Cardiac muscle cell (in vitro differentiated cells and primary cell): Measurements from ENCODE around the gene MTRF1. TPM values are rescaled to one million over a fixed set of nuclear protein-coding genes. Genes with fewer than 3 reads are reported as not detected.
A peak's percentile ranks its signal among the peaks of the same experiment; 100 is the strongest.

ENCODE experiments used
- DNase-seq, 2 donors: peaks; one replicate each; pipeline versions ENCODE4 v3.0.0 to v3.0.0-alpha.2; 2010 to 2017; ENCODE audit warnings: low read depth in 1 of 2, low spot score in 1 of 2
- H3K27ac ChIP-seq: fragments of 200-600 bp; sonication (generic); 2 replicates; pipeline ENCODE4 v1.5.1; 2016
- H3K27me3 ChIP-seq: fragments of 200-600 bp; sonication (generic); 2 replicates; pipeline ENCODE4 v1.6.0; 2016; ENCODE audit warnings: control low read depth
- H3K36me3 ChIP-seq: fragments of 200-600 bp; sonication (generic); 2 replicates; pipeline ENCODE4 v1.5.1; 2016; ENCODE audit warnings: control low read depth
- H3K4me1 ChIP-seq: fragments of 200-600 bp; sonication (generic); 2 replicates; pipeline ENCODE4 v1.8.1; 2017; ENCODE audit warnings: low read depth, mild to moderate bottlenecking, mixed run types
- H3K4me3 ChIP-seq: fragments of 200-600 bp; sonication (generic); 2 replicates; pipeline ENCODE4 v1.5.1; 2016; ENCODE audit warnings: mild to moderate bottlenecking
- H3K9me3 ChIP-seq: fragments of 200-600 bp; sonication (generic); 2 replicates; pipeline ENCODE4 v1.5.1; 2017; ENCODE audit warnings: low read depth, mild to moderate bottlenecking, control low read depth
- polyA plus RNA-seq: library from polyadenylated mRNA; unstranded; fragments of >200 nt; fragmentation: Nextera tagmentation; extraction: Ambion mirVana; gene quantifications from 2 replicates; pipeline ENCODE4 v1.2.1, GENCODE V29; 2016
- total RNA-seq: library from RNA; depleted of rRNA; stranded (reverse); fragments of >200 nt; gene quantifications from 2 replicates; pipeline ENCODE4 v1.2.3, GENCODE V29; 2016
- TF ChIP-seq, protein P1 (sequence below): IDR thresholded peaks from 2 replicates; pipeline ENCODE4 v1.5.1; 2012; ENCODE audit warnings: low read depth, mild to moderate bottlenecking, low read length

The MTRF1 gene
- total and polyA plus RNA-seq, 2 experiments from 2014 or later: 8.4 to 11.0 TPM

DNA sequence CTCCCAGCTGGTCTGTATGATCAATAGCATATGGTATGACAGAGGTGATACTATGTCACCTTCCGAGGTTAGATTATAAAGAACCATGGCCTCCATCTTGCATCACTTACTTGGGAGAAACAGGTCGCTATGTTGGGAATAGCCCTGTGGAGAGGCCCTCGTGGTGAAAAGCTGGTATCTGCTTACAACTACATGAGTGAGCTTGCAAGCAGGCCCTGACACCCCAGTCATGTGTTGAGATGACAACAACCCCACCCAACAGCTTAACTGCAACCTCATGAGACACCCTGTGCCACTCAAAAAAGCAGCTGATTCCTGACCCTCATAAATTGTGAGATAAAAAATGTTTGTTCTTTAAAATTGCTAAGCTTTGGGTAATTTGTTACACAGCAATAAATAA is 18.8 kb downstream of the MTRF1 start:
- peaks cover 3% of the 10 kb centered on the region for H3K36me3 ChIP-seq
- H3K27me3 ChIP-seq: no peaks in the 10 kb centered on the region
- DNase-seq: peak; percentile 0 to 5
- no peaks in the 10 kb centered on the region for H3K9me3 ChIP-seq
- H3K4me3 ChIP-seq: no peak overlapping the region
- no peak overlapping the region for H3K27ac ChIP-seq
- TF ChIP-seq, protein P1, sequence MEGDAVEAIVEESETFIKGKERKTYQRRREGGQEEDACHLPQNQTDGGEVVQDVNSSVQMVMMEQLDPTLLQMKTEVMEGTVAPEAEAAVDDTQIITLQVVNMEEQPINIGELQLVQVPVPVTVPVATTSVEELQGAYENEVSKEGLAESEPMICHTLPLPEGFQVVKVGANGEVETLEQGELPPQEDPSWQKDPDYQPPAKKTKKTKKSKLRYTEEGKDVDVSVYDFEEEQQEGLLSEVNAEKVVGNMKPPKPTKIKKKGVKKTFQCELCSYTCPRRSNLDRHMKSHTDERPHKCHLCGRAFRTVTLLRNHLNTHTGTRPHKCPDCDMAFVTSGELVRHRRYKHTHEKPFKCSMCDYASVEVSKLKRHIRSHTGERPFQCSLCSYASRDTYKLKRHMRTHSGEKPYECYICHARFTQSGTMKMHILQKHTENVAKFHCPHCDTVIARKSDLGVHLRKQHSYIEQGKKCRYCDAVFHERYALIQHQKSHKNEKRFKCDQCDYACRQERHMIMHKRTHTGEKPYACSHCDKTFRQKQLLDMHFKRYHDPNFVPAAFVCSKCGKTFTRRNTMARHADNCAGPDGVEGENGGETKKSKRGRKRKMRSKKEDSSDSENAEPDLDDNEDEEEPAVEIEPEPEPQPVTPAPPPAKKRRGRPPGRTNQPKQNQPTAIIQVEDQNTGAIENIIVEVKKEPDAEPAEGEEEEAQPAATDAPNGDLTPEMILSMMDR: no peak
- no peaks in the 10 kb centered on the region for H3K4me1 ChIP-seq

DNA sequence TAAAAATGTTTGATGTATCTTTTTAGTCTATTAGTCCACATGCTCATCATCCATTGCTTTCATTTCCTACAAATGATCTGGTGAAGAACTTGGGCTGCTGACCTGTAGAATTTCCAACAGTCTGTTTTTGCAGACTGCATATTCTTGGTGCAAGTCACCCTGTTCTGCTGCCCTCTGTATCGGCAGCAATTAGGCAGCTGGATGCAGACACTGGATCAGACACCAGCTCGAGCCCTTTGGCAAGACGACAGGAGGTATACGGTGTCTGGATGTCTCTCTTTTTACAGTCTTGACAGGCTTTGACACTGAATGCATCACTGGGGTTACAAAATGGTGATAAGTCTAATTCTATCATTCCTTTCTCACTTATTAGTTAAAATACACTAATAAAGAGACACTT is 21.8 kb downstream of the MTRF1 start:
- H3K4me3 ChIP-seq: no peak overlapping the region
- no peaks in the 10 kb centered on the region for H3K27me3 ChIP-seq
- H3K27ac ChIP-seq: no peak overlapping the region

DNA sequence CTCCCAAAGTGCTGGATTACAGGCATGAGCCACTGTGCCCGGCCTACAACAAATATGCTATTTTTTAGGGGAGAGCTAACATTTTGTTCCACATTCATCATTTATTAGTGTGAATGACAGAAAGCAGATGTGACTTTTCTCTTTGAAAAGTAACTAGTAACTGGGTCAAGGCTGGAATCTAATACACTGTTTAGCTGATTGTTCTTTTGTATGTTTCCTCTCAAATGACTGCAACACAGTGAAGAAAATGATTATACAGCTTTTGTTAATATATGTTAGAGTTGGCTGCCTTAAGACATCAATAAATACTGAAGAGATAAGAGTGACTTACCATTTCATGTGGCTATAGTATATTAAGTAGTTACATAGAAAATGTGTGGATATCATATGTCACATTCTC is 27.0 kb downstream of the MTRF1 start:
- TF ChIP-seq, protein P1: no peak
- DNase-seq: no peak
- Histone ChIP-seq H3K4me1 (no peaks in the 10 kb centered on the region), H3K36me3 (peaks cover 3% of the 10 kb centered on the region), H3K4me3 (no peak overlapping the region), H3K9me3 (no peaks in the 10 kb centered on the region), H3K27ac (no peak overlapping the region), H3K27me3 (no peaks in the 10 kb centered on the region)

More for the DNA sequence above, 21.8 kb downstream of the MTRF1 start:
- Histone ChIP-seq H3K36me3 (peaks cover under 1% of the 10 kb centered on the region), H3K4me1 (no peaks in the 10 kb centered on the region), H3K9me3 (no peaks in the 10 kb centered on the region)
- no peak for DNase-seq
- TF ChIP-seq, protein P1: no peak

DNA sequence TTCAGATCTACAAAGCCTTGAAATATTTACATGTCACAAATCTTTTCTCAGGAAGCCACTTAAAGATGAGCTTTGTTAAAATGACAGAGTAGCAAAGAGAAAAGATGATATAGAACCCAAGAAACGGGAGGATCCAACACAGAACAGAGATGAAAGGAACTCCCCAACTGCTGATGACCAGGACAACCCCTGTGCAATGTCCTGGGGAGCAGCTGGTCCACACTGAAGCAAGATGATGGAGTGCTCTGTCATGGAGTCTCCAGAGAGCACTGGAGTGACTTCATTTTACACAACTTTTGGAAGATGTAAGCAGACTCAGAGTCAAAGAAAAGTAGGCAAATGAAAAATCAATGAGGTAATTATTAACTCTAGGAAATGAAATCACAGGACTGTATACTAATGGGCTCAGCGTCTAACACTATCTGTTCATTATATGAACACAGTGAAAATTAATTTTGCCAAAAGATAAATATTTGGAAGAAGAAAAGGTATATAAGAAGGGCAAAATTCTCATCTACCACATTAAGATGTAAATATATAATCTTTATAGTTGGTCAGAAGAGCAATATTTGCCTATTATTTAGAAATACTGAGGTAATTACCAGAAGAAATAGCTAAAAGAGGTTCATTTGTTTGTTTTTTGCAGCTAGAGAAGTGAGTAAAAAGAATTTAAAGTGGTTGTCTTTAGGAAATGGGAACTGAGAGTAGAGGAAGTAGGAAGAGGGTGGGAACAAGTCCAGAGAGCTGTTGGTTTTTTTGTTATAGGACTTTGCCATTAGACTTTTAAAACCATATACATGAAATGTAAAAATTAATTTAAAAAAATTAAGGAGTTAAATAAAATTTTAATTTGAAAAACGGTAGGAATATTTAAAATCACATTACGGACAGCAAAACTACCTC is 30.5 kb downstream of the MTRF1 start:
- DNase-seq: no peak
- TF ChIP-seq, protein P1: no peak
- Histone ChIP-seq H3K27ac (no peak overlapping the region), H3K36me3 (peaks cover 10% of the 10 kb centered on the region), H3K27me3 (no peaks in the 10 kb centered on the region), H3K4me1 (no peaks in the 10 kb centered on the region), H3K9me3 (no peaks in the 10 kb centered on the region), H3K4me3 (no peak overlapping the region)

DNA sequence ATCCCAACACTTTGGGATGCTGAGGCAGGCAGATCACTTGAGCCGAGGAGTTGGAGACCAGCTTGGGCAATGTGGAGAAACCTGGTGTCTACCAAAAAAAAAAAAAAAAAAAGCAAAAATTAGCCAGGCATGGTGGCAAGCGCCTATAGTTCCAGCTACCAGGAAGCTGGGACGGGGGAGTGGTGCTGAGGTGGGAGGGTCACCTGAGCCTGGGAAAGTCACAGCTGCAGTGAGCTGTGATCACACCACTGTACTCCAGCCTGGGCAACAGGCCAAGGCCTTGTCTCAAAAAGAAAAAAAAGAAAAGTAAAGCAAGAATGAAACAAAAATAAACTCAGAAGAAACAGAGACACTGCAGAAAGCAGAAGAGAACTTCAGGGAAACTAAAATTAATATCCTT is 31.6 kb downstream of the MTRF1 start:
- no peaks in the 10 kb centered on the region for H3K4me1 ChIP-seq
- H3K36me3 ChIP-seq: peaks cover 10% of the 10 kb centered on the region
- H3K4me3 ChIP-seq: no peak overlapping the region
- DNase-seq: peak; percentile 1 to 43
- no peak overlapping the region for H3K27ac ChIP-seq
- no peaks in the 10 kb centered on the region for H3K27me3 ChIP-seq
- H3K9me3 ChIP-seq: no peaks in the 10 kb centered on the region
- TF ChIP-seq, protein P1: no peak
